ENCODE results near the gene TMX3. TPM values are rescaled to one million over a fixed set of nuclear protein-coding genes. Genes with fewer than 3 reads are reported as not detected.

TMX3 gene
- 32.9 TPM for polyA plus RNA-seq (2012; ENCODE audit: missing spikeins)

GRCh38 chr18:68714712-68715496 is at the start of gene TMX3:
Gene TMX3, minus strand, starts transcription at chr18:68715108. Its CDS starts 127 bp downstream, at chr18:68714981.
- TF ChIP-seq TAF1 (IDR thresholded peaks at IDR 0.05; ENCODE audit: borderline replicate concordance, low read depth, low read length) (peak; percentile 57; the same call in 1 of the 2 replicates), POLR2AphosphoS5 (IDR thresholded peaks at IDR 0.05; ENCODE audit: low read depth, low read length) (peak; percentile 64; the same call in 1 of the 2 replicates), POLR2A (IDR thresholded peaks at IDR 0.05; ENCODE audit: low read depth, low read length) (peak; percentile 78; the same call in 1 of the 2 replicates)
- DNase-seq (ENCODE audit: insufficient read length) (peak; percentile 81), FAIRE-seq (peak; percentile 99)

- DNase-seq (ENCODE audit: insufficient read length), result no peak
- TF ChIP-seq POLR2A (IDR thresholded peaks at IDR 0.05; ENCODE audit: low read depth, low read length), result no peak
- no peak for TF ChIP-seq TAF1 (IDR thresholded peaks at IDR 0.05; ENCODE audit: borderline replicate concordance, low read depth, low read length)
- no peak for TF ChIP-seq POLR2AphosphoS5 (IDR thresholded peaks at IDR 0.05; ENCODE audit: low read depth, low read length)
- no peak for FAIRE-seq
Observed at GRCh38 chr18:68764016-68764415, 49.1 kb upstream of the TMX3 start.

- no peak for FAIRE-seq
- DNase-seq (ENCODE audit: insufficient read length), result no peak
Observed at GRCh38 chr18:68763083-68763482, 48.2 kb upstream of the TMX3 start.

GRCh38 chr18:68759308-68759707 is 44.4 kb upstream of the TMX3 start:
- no peak for TF ChIP-seq POLR2A (IDR thresholded peaks at IDR 0.05; ENCODE audit: low read depth, low read length)
- TF ChIP-seq POLR2AphosphoS5 (IDR thresholded peaks at IDR 0.05; ENCODE audit: low read depth, low read length), result no peak
- TF ChIP-seq TAF1 (IDR thresholded peaks at IDR 0.05; ENCODE audit: borderline replicate concordance, low read depth, low read length), result no peak
- DNase-seq (ENCODE audit: insufficient read length) (no peak), FAIRE-seq (no peak)

More at GRCh38 chr18:68763083-68763482, 48.2 kb upstream of the TMX3 start:
- TF ChIP-seq TAF1 (IDR thresholded peaks at IDR 0.05; ENCODE audit: borderline replicate concordance, low read depth, low read length), result no peak
- TF ChIP-seq POLR2AphosphoS5 (IDR thresholded peaks at IDR 0.05; ENCODE audit: low read depth, low read length), result no peak
- TF ChIP-seq POLR2A (IDR thresholded peaks at IDR 0.05; ENCODE audit: low read depth, low read length), result no peak

GRCh38 chr18:68757126-68757525 is 42.2 kb upstream of the TMX3 start:
- TF ChIP-seq POLR2AphosphoS5 (IDR thresholded peaks at IDR 0.05; ENCODE audit: low read depth, low read length), result no peak
- TF ChIP-seq TAF1 (IDR thresholded peaks at IDR 0.05; ENCODE audit: borderline replicate concordance, low read depth, low read length), result no peak
- FAIRE-seq, result no peak
- no peak for DNase-seq (ENCODE audit: insufficient read length)

- no peak for DNase-seq (ENCODE audit: insufficient read length)
- TF ChIP-seq TAF1 (IDR thresholded peaks at IDR 0.05; ENCODE audit: borderline replicate concordance, low read depth, low read length) (no peak), POLR2AphosphoS5 (IDR thresholded peaks at IDR 0.05; ENCODE audit: low read depth, low read length) (no peak), POLR2A (IDR thresholded peaks at IDR 0.05; ENCODE audit: low read depth, low read length) (no peak)
- FAIRE-seq, result no peak
Observed at GRCh38 chr18:68742206-68742605, 27.3 kb upstream of the TMX3 start.

GRCh38 chr18:68740966-68741365 is 26.1 kb upstream of the TMX3 start:
- no peak for DNase-seq (ENCODE audit: insufficient read length)
- TF ChIP-seq TAF1 (IDR thresholded peaks at IDR 0.05; ENCODE audit: borderline replicate concordance, low read depth, low read length) (no peak), POLR2A (IDR thresholded peaks at IDR 0.05; ENCODE audit: low read depth, low read length) (no peak), POLR2AphosphoS5 (IDR thresholded peaks at IDR 0.05; ENCODE audit: low read depth, low read length) (no peak)

GRCh38 chr18:68739462-68739861 is 24.6 kb upstream of the TMX3 start:
- TF ChIP-seq POLR2AphosphoS5 (IDR thresholded peaks at IDR 0.05; ENCODE audit: low read depth, low read length), result no peak
- no peak for TF ChIP-seq POLR2A (IDR thresholded peaks at IDR 0.05; ENCODE audit: low read depth, low read length)
- no peak for TF ChIP-seq TAF1 (IDR thresholded peaks at IDR 0.05; ENCODE audit: borderline replicate concordance, low read depth, low read length)
- DNase-seq (ENCODE audit: insufficient read length) (no peak), FAIRE-seq (no peak)

More at GRCh38 chr18:68740966-68741365, 26.1 kb upstream of the TMX3 start:
- FAIRE-seq, result no peak

- DNase-seq (ENCODE audit: insufficient read length), result no peak
- FAIRE-seq, result no peak
- TF ChIP-seq TAF1 (IDR thresholded peaks at IDR 0.05; ENCODE audit: borderline replicate concordance, low read depth, low read length), result no peak
- TF ChIP-seq POLR2A (IDR thresholded peaks at IDR 0.05; ENCODE audit: low read depth, low read length), result no peak
- no peak for TF ChIP-seq POLR2AphosphoS5 (IDR thresholded peaks at IDR 0.05; ENCODE audit: low read depth, low read length)
Observed at GRCh38 chr18:68738564-68738963, 23.7 kb upstream of the TMX3 start.

GRCh38 chr18:68735483-68736343 is 20.8 kb upstream of the TMX3 start:
- DNase-seq (ENCODE audit: insufficient read length) (no peak), FAIRE-seq (peak; percentile 42)
- TF ChIP-seq POLR2AphosphoS5 (IDR thresholded peaks at IDR 0.05; ENCODE audit: low read depth, low read length) (no peak), POLR2A (IDR thresholded peaks at IDR 0.05; ENCODE audit: low read depth, low read length) (no peak), TAF1 (IDR thresholded peaks at IDR 0.05; ENCODE audit: borderline replicate concordance, low read depth, low read length) (no peak)

- TF ChIP-seq POLR2A (IDR thresholded peaks at IDR 0.05; ENCODE audit: low read depth, low read length) (no peak), TAF1 (IDR thresholded peaks at IDR 0.05; ENCODE audit: borderline replicate concordance, low read depth, low read length) (no peak), POLR2AphosphoS5 (IDR thresholded peaks at IDR 0.05; ENCODE audit: low read depth, low read length) (no peak)
- no peak for DNase-seq (ENCODE audit: insufficient read length)
- FAIRE-seq, result no peak
Observed at GRCh38 chr18:68734308-68734707, 19.4 kb upstream of the TMX3 start.

Measured in GM12892 (cell line).